ENCODE data around the gene RSBN1L.

DNA sequence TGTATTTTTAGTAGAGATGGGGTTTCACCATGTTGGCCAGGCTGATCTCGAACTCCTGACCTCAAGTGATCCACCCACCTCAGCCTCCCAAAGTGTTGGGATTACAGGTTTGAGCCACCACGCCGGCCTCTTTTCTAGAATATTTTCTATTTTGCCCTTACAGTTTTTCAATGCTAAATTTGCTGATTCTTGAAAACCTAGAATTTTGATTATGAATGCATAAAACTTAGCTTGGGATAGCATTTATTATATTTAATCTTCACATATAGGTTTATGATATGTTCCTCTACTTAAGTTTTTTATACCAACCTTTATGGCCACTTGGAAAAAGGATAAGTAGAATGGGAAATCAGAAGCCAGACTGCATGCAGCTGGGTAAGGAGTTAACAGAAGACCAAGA, 99.8 kb downstream of the RSBN1L start:
- TF ChIP-seq, protein P1, sequence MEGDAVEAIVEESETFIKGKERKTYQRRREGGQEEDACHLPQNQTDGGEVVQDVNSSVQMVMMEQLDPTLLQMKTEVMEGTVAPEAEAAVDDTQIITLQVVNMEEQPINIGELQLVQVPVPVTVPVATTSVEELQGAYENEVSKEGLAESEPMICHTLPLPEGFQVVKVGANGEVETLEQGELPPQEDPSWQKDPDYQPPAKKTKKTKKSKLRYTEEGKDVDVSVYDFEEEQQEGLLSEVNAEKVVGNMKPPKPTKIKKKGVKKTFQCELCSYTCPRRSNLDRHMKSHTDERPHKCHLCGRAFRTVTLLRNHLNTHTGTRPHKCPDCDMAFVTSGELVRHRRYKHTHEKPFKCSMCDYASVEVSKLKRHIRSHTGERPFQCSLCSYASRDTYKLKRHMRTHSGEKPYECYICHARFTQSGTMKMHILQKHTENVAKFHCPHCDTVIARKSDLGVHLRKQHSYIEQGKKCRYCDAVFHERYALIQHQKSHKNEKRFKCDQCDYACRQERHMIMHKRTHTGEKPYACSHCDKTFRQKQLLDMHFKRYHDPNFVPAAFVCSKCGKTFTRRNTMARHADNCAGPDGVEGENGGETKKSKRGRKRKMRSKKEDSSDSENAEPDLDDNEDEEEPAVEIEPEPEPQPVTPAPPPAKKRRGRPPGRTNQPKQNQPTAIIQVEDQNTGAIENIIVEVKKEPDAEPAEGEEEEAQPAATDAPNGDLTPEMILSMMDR (IDR thresholded peaks at IDR 0.05) = no peak
- TF ChIP-seq, protein P2, sequence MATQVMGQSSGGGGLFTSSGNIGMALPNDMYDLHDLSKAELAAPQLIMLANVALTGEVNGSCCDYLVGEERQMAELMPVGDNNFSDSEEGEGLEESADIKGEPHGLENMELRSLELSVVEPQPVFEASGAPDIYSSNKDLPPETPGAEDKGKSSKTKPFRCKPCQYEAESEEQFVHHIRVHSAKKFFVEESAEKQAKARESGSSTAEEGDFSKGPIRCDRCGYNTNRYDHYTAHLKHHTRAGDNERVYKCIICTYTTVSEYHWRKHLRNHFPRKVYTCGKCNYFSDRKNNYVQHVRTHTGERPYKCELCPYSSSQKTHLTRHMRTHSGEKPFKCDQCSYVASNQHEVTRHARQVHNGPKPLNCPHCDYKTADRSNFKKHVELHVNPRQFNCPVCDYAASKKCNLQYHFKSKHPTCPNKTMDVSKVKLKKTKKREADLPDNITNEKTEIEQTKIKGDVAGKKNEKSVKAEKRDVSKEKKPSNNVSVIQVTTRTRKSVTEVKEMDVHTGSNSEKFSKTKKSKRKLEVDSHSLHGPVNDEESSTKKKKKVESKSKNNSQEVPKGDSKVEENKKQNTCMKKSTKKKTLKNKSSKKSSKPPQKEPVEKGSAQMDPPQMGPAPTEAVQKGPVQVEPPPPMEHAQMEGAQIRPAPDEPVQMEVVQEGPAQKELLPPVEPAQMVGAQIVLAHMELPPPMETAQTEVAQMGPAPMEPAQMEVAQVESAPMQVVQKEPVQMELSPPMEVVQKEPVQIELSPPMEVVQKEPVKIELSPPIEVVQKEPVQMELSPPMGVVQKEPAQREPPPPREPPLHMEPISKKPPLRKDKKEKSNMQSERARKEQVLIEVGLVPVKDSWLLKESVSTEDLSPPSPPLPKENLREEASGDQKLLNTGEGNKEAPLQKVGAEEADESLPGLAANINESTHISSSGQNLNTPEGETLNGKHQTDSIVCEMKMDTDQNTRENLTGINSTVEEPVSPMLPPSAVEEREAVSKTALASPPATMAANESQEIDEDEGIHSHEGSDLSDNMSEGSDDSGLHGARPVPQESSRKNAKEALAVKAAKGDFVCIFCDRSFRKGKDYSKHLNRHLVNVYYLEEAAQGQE (IDR thresholded peaks at IDR 0.05; ENCODE audit: insufficient read depth in 1 of 2, low read depth in 2 of 2, low read length in 1 of 2) = no peak
- TF ChIP-seq SIN3A (IDR thresholded peaks at IDR 0.05; ENCODE audit: borderline replicate concordance, insufficient read depth, low read depth, low read length) = no peak
- TF ChIP-seq POLR2AphosphoS5 (IDR thresholded peaks at IDR 0.05; ENCODE audit: low read depth, low read length) = no peak

All from Panc1 (cell line).